AG04450 (cell line): Measurements from ENCODE around the gene MMP24. TPM values are rescaled to one million over a fixed set of nuclear protein-coding genes. Genes with fewer than 3 reads are reported as not detected.

Experiments used
- CTCF ChIA-PET: fragments of 300-600, 350-600 bp; formaldehyde crosslinking; extraction: SDS; loops from one replicate; lab custom pipeline; 2022; ENCODE audit warnings: antibody characterized with exemption, inconsistent platforms; lab: Charles Lee
- POLR2A ChIA-PET: fragments of 350-600 bp; formaldehyde crosslinking; extraction: SDS; loops from one replicate; lab custom pipeline; 2021; ENCODE audit warnings: antibody characterized with exemption, inconsistent platforms; lab: Yijun Ruan, JAX
- DNase-seq: peaks from one replicate; pipeline ENCODE4 v3.0.0-alpha.2; 2011; ENCODE audit warnings: low read depth, low spot score
- H3K27ac ChIP-seq: one replicate; pipeline ENCODE4 v1.5.1; 2012; ENCODE audit warnings: low read depth, low read length, control low read depth
- H3K27me3 ChIP-seq: one replicate; pipeline ENCODE4 v1.6.0; 2012; ENCODE audit warnings: low read length; ENCODE audit not compliant: control insufficient read depth, insufficient read depth
- H3K4me3 ChIP-seq: 2 replicates; pipeline ENCODE4 v1.5.1; 2011; ENCODE audit warnings: mild to moderate bottlenecking, low read depth, low read length, control low read depth
- H3K9me3 ChIP-seq: 2 replicates; pipeline ENCODE4 v1.5.1; 2012; ENCODE audit warnings: low read length; ENCODE audit not compliant: control insufficient read depth, insufficient read depth
- polyA plus RNA-seq: library from polyadenylated mRNA; depleted of rRNA; stranded (reverse); fragments of >200 nt; gene quantifications from 2 replicates; pipeline ENCODE4 v1.2.3, GENCODE V29; 2011
- TF ChIP-seq, protein P1 (sequence below): IDR thresholded peaks from 2 replicates; pipeline ENCODE4 v1.5.1; 2011; ENCODE audit warnings: low read depth, low read length, control low read depth, inconsistent platforms

The MMP24 gene
- polyA plus RNA-seq, 1 experiment, result 0.40 TPM

DNA sequence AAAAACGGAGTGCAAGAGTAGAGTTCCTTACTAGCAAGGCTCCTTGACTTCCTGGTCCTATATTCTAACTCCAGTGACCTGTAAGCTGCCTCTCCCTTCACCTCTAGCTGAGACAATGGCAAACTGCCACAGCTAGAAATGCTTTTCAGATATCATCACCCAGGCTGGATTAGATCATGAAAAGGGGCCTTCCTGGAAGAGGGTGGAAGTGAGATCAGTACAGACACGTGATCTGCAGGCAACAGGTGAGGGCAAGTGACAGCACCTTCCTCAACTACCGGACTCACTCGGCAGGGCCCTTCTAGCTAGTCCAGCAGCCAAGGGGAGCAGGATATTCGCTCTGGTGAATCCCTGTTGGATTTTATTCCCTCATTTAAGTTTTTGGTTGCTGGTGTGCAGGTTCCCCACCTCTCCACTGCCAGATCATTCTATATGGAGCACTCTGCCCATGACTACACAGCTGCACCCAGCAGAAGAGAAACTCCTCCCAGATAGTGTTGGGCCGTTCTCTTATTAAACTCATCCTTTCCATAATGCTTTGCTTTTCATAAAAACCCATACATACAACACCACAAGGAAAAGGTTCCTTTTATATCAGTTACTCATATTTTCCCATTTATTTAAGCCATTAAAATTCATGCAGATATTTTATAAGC, 92.1 kb downstream of the MMP24 start:
- POLR2A ChIA-PET, result interaction anchor here (0.9 to 2.3 kb wide), 2 partner anchors 13 to 120 kb away, joined by 3 to 8 read pairs; no protein-coding TSS in a partner anchor
- Histone ChIP-seq H3K27ac (peak overlapping the region; percentile 93), H3K9me3 (no peaks in the 10 kb centered on the region), H3K27me3 (no peaks in the 10 kb centered on the region), H3K4me3 (no peak overlapping the region)
- TF ChIP-seq, protein P1, sequence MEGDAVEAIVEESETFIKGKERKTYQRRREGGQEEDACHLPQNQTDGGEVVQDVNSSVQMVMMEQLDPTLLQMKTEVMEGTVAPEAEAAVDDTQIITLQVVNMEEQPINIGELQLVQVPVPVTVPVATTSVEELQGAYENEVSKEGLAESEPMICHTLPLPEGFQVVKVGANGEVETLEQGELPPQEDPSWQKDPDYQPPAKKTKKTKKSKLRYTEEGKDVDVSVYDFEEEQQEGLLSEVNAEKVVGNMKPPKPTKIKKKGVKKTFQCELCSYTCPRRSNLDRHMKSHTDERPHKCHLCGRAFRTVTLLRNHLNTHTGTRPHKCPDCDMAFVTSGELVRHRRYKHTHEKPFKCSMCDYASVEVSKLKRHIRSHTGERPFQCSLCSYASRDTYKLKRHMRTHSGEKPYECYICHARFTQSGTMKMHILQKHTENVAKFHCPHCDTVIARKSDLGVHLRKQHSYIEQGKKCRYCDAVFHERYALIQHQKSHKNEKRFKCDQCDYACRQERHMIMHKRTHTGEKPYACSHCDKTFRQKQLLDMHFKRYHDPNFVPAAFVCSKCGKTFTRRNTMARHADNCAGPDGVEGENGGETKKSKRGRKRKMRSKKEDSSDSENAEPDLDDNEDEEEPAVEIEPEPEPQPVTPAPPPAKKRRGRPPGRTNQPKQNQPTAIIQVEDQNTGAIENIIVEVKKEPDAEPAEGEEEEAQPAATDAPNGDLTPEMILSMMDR, result no peak
- no peak for DNase-seq
- CTCF ChIA-PET, result interaction anchor here (0.6 to 3.5 kb wide), 2 partner anchors 13 to 25 kb away, joined by 3 to 17 read pairs; no protein-coding TSS in a partner anchor

DNA sequence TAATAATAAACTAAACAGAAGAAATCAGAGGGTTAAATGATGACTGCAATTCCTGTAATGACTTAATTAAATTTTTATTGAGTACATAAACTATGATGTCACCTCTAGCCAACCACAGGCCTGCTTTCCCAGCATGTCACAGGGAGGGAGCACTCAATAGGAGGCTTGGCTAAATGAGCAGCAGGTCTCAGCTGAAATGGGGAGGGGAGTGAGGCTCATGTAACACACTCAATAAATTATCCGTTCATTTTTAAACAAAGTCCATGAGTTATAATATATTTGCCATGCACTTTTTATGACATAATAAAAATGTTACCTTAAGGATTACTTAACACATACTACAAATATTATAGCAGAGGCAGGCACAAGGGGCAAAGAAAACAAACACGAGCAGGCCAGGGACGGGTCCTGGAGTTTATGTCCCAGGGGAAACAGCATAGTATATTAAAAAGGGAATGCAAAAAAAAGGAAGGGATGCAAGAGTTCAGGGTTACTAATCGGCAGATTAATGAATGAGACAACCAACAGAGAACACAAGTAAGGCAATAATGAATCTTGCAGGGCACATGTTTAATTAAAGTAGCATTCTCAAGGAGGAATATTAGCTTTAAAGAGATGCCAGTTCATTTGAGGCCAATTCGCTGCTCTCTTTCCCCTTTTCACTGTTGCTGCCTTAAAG, 92.8 kb downstream of the MMP24 start:
- ChIA-PET POLR2A (interaction anchor here (2.3 kb wide), 1 partner anchor 13 kb away, joined by 8 read pairs; no protein-coding TSS in a partner anchor), CTCF (interaction anchor here (0.6 to 3.5 kb wide), 2 partner anchors 13 to 24 kb away, joined by 3 to 17 read pairs; no protein-coding TSS in a partner anchor)
- DNase-seq, result no peak
- Histone ChIP-seq H3K9me3 (no peaks in the 10 kb centered on the region), H3K4me3 (no peak overlapping the region), H3K27ac (peak overlapping the region; percentile 63), H3K27me3 (no peaks in the 10 kb centered on the region)
- TF ChIP-seq, protein P1, result no peak

DNA sequence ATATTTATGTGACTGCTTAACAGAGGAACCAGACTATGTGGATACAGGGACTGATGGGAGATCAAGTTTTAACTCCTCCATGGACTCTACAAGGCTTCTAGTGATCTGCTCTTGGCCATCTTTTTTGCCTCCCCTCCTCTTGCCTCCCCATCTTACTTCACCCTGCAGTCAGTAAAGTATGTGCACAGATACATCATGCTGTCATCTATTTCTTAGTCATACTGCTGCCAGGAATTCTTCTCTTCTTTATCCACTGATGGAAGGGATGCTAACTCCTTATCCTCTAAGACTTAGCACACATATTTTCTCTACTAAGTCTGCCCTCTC, 93.3 kb downstream of the MMP24 start:
- DNase-seq, result no peak
- no peak overlapping the region for H3K4me3 ChIP-seq
- peak overlapping the region; percentile 63 for H3K27ac ChIP-seq
- H3K9me3 ChIP-seq, result no peaks in the 10 kb centered on the region
- TF ChIP-seq, protein P1, result no peak
- no peaks in the 10 kb centered on the region for H3K27me3 ChIP-seq
- CTCF ChIA-PET, result interaction anchor here (3.5 kb wide), 1 partner anchor 14 kb away, joined by 17 read pairs; no protein-coding TSS in a partner anchor
- POLR2A ChIA-PET, result interaction anchor here (1.1 to 1.5 kb wide), 2 partner anchors 14 kb away, joined by 4 to 12 read pairs; no protein-coding TSS in a partner anchor

DNA sequence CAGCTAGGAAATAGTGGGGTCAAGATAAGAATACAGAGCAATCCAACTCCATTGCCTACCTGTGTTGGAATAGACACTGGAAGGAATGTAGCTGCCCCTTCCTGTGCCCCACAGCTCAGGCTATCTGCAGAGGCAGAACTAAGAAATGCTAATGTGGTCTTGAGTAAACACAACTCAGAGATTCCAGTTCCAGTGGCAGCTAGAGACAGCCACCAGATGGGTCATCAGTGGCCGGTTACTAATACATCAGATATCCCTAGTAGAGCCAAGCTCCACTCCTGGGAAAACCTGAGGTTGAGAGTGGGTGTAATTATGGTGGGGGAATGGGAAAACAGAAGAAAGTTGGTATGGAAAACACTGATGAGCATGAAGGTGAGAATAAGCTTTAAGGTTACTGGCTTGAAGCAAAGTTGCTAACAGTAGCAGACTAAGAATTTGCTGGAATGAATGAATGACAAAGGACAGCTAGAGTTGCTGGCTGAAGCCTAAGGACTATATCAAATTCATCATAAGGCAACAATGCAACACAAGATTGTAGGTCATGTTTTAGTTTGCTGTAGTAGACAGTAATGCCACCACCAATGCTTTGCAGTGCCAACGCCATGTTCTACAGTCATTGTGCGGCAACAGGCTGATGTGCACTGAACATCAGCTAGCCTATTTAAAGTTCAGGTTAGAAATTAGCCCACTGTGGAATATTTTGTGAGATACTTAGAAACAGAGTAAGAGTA, 94.1 kb downstream of the MMP24 start:
- Histone ChIP-seq H3K9me3 (no peaks in the 10 kb centered on the region), H3K27ac (peak overlapping the region; percentile 63), H3K27me3 (no peaks in the 10 kb centered on the region), H3K4me3 (no peak overlapping the region)
- CTCF ChIA-PET, result interaction anchor here (0.6 to 1.5 kb wide), 2 partner anchors 13 to 132 kb away, joined by 4 to 5 read pairs; no protein-coding TSS in a partner anchor
- POLR2A ChIA-PET, result interaction anchor here (1.1 to 1.5 kb wide), 2 partner anchors 14 to 15 kb away, joined by 4 to 12 read pairs; no protein-coding TSS in a partner anchor
- DNase-seq, result no peak
- TF ChIP-seq, protein P1, result no peak
